HepG2 (cell line): ENCODE measurements around the gene LHFPL2. TPM values are rescaled to one million over a fixed set of nuclear protein-coding genes. Genes with fewer than 3 reads are reported as not detected.

Experiments used
- ASH2L ChIP-seq: fragments of 300-600, 200-600 bp; sonication (generic); IDR thresholded peaks from 2 replicates; pipeline ENCODE4 v1.7.0; 2017; ENCODE audit warnings: low read depth, mild to moderate bottlenecking, moderate library complexity, mixed read lengths, low read length; ENCODE audit not compliant: insufficient read length
- HNRNPL ChIP-seq: fragments of 200-400 bp; formaldehyde crosslinking; IDR thresholded peaks from 2 replicates; pipeline ENCODE4 v1.6.1; 2017; ENCODE audit warnings: mild to moderate bottlenecking, low read depth, low read length
- PPARG ChIP-seq: conservative IDR thresholded peaks from 2 replicates; pipeline ENCODE4 v1.6.1; 2016; ENCODE audit warnings: missing biosample characterization, missing genetic modification reagents
- ZFP1 ChIP-seq: IDR thresholded peaks from 2 replicates; pipeline ENCODE4 v1.6.1; 2016
- ZNF232 ChIP-seq: sonication (generic); formaldehyde crosslinking; IDR thresholded peaks from 2 replicates; pipeline ENCODE4 v1.4.0; 2020; ENCODE audit warnings: missing genetic modification reagents, borderline replicate concordance
- ZNF749 ChIP-seq: sonication (generic); formaldehyde crosslinking; IDR thresholded peaks from 2 replicates; pipeline ENCODE4 v1.8.0; 2022; ENCODE audit warnings: mild to moderate bottlenecking, missing genetic modification reagents, moderate library complexity, borderline replicate concordance
- ZSCAN9 ChIP-seq: IDR thresholded peaks from 2 replicates; pipeline ENCODE4 v1.6.1; 2016; ENCODE audit warnings: borderline replicate concordance
- polyA plus RNA-seq, 8 experiments: library from polyadenylated mRNA; depleted of rRNA in 3 of 8; stranded (reverse) in 7 of 8; unstranded in 1 of 8; fragments of >200 nt; fragmentation: Illumina TruSeq in 4 of 8; extraction: Trizol in 4 of 8; gene quantifications; 2 replicates each; pipeline versions ENCODE4 v1.2.1 to v1.2.3, GENCODE V29; 2011 to 2016; ENCODE audit warnings: low read depth in 4 of 8, missing spikeins in 1 of 8, mixed read lengths in 1 of 8; ENCODE audit not compliant: insufficient read depth in 1 of 8
- total RNA-seq, 5 experiments: library from RNA; depleted of rRNA; stranded (reverse); fragments of >200 nt; fragmentation: Illumina TruSeq; extraction: Trizol; gene quantifications; 2 replicates each; pipeline ENCODE4 v1.2.3, GENCODE V29; 2016; ENCODE audit warnings: low read depth in 1 of 5
- TF ChIP-seq, protein P1 (sequence below): sonication (generic); formaldehyde crosslinking; IDR thresholded peaks from 2 replicates; pipeline ENCODE4 v1.4.0; 2020; ENCODE audit warnings: mild to moderate bottlenecking, missing genetic modification reagents
- TF ChIP-seq, protein P2 (sequence below): sonication (generic); formaldehyde crosslinking; IDR thresholded peaks from 2 replicates; pipeline ENCODE4 v1.4.0; 2020; ENCODE audit warnings: missing genetic modification reagents
- TF ChIP-seq, protein P3 (sequence below): sonication (generic); formaldehyde crosslinking; IDR thresholded peaks from 2 replicates; pipeline ENCODE4 v1.5.1; 2020; ENCODE audit warnings: missing genetic modification reagents, mild to moderate bottlenecking, borderline replicate concordance
- TF ChIP-seq, protein P4 (sequence below): sonication (generic); formaldehyde crosslinking; IDR thresholded peaks from 2 replicates; pipeline ENCODE4 v1.4.0; 2020; ENCODE audit warnings: mild to moderate bottlenecking, missing genetic modification reagents
- TF ChIP-seq, protein P5 (sequence below): sonication (generic); formaldehyde crosslinking; IDR thresholded peaks from 2 replicates; pipeline ENCODE4 v1.8.1; 2022; ENCODE audit warnings: low read depth, mild to moderate bottlenecking, missing genetic modification reagents
- TF ChIP-seq, protein P6 (sequence below): IDR thresholded peaks from 2 replicates; pipeline ENCODE4 v1.6.1; 2012; ENCODE audit warnings: inconsistent platforms
- TF ChIP-seq, protein P7 (sequence below): sonication (generic); formaldehyde crosslinking; IDR thresholded peaks from 2 replicates; pipeline ENCODE4 v1.4.0; 2020; ENCODE audit warnings: missing genetic modification reagents

LHFPL2 gene
- total and polyA plus RNA-seq, 2 of the 13 experiments (the other 11 are each of a cell fraction or from before 2014, with no cell fraction given) = 6.0 to 20.0 TPM

DNA sequence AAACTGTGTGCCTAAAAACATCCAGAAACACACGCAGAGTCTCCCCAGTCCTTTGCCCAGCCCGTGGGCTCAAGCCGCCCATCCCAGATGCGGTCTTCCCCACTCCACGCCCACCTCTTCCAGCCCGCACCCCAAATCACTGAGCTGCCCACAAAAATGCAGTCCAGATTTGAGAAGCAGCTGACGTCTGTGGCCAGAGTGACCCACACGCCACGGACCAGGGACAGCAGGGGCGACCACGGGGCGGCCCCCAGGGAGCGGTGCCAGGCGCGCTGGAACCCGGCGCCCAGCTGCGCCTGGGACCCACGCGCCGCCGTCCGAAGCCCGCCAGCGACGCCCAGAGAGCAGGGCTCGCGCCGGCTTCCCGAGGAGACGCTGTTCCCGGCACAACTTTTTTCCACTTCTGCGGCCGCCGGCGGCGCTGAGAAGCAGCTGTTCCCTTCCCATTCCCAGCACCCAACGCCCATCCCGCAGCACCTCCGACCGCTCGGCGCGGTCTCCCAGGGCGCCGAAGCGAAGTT is 674 bp downstream of the LHFPL2 start (continued):
- TF ChIP-seq, protein P1, sequence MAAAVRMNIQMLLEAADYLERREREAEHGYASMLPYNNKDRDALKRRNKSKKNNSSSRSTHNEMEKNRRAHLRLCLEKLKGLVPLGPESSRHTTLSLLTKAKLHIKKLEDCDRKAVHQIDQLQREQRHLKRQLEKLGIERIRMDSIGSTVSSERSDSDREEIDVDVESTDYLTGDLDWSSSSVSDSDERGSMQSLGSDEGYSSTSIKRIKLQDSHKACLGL (CRISPR knock-in tag) = no peak; the same call in 1 of the 2 replicates
- TF ChIP-seq, protein P2, sequence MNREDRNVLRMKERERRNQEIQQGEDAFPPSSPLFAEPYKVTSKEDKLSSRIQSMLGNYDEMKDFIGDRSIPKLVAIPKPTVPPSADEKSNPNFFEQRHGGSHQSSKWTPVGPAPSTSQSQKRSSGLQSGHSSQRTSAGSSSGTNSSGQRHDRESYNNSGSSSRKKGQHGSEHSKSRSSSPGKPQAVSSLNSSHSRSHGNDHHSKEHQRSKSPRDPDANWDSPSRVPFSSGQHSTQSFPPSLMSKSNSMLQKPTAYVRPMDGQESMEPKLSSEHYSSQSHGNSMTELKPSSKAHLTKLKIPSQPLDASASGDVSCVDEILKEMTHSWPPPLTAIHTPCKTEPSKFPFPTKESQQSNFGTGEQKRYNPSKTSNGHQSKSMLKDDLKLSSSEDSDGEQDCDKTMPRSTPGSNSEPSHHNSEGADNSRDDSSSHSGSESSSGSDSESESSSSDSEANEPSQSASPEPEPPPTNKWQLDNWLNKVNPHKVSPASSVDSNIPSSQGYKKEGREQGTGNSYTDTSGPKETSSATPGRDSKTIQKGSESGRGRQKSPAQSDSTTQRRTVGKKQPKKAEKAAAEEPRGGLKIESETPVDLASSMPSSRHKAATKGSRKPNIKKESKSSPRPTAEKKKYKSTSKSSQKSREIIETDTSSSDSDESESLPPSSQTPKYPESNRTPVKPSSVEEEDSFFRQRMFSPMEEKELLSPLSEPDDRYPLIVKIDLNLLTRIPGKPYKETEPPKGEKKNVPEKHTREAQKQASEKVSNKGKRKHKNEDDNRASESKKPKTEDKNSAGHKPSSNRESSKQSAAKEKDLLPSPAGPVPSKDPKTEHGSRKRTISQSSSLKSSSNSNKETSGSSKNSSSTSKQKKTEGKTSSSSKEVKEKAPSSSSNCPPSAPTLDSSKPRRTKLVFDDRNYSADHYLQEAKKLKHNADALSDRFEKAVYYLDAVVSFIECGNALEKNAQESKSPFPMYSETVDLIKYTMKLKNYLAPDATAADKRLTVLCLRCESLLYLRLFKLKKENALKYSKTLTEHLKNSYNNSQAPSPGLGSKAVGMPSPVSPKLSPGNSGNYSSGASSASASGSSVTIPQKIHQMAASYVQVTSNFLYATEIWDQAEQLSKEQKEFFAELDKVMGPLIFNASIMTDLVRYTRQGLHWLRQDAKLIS (CRISPR knock-in tag) = no peak
- TF ChIP-seq, protein P3, sequence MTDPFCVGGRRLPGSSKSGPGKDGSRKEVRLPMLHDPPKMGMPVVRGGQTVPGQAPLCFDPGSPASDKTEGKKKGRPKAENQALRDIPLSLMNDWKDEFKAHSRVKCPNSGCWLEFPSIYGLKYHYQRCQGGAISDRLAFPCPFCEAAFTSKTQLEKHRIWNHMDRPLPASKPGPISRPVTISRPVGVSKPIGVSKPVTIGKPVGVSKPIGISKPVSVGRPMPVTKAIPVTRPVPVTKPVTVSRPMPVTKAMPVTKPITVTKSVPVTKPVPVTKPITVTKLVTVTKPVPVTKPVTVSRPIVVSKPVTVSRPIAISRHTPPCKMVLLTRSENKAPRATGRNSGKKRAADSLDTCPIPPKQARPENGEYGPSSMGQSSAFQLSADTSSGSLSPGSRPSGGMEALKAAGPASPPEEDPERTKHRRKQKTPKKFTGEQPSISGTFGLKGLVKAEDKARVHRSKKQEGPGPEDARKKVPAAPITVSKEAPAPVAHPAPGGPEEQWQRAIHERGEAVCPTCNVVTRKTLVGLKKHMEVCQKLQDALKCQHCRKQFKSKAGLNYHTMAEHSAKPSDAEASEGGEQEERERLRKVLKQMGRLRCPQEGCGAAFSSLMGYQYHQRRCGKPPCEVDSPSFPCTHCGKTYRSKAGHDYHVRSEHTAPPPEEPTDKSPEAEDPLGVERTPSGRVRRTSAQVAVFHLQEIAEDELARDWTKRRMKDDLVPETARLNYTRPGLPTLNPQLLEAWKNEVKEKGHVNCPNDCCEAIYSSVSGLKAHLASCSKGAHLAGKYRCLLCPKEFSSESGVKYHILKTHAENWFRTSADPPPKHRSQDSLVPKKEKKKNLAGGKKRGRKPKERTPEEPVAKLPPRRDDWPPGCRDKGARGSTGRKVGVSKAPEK (CRISPR knock-in tag) = no peak
- TF ChIP-seq ASH2L (peak; percentile 84), ZNF232 (CRISPR knock-in tag) (no peak), PPARG (CRISPR knock-in tag) (no peak), HNRNPL (0 out of 2 replicates have a peak, but pooled peaks have one; percentile 16), ZNF749 (CRISPR knock-in tag) (0 out of 2 replicates have a peak, but pooled peaks have one; percentile 35), ZSCAN9 (CRISPR knock-in tag) (no peak), ZFP1 (no peak)
- TF ChIP-seq, protein P4, sequence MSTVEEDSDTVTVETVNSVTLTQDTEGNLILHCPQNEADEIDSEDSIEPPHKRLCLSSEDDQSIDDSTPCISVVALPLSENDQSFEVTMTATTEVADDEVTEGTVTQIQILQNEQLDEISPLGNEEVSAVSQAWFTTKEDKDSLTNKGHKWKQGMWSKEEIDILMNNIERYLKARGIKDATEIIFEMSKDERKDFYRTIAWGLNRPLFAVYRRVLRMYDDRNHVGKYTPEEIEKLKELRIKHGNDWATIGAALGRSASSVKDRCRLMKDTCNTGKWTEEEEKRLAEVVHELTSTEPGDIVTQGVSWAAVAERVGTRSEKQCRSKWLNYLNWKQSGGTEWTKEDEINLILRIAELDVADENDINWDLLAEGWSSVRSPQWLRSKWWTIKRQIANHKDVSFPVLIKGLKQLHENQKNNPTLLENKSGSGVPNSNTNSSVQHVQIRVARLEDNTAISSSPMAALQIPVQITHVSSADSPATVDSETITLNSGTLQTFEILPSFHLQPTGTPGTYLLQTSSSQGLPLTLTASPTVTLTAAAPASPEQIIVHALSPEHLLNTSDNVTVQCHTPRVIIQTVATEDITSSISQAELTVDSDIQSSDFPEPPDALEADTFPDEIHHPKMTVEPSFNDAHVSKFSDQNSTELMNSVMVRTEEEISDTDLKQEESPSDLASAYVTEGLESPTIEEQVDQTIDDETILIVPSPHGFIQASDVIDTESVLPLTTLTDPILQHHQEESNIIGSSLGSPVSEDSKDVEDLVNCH = no peak
- TF ChIP-seq, protein P5, sequence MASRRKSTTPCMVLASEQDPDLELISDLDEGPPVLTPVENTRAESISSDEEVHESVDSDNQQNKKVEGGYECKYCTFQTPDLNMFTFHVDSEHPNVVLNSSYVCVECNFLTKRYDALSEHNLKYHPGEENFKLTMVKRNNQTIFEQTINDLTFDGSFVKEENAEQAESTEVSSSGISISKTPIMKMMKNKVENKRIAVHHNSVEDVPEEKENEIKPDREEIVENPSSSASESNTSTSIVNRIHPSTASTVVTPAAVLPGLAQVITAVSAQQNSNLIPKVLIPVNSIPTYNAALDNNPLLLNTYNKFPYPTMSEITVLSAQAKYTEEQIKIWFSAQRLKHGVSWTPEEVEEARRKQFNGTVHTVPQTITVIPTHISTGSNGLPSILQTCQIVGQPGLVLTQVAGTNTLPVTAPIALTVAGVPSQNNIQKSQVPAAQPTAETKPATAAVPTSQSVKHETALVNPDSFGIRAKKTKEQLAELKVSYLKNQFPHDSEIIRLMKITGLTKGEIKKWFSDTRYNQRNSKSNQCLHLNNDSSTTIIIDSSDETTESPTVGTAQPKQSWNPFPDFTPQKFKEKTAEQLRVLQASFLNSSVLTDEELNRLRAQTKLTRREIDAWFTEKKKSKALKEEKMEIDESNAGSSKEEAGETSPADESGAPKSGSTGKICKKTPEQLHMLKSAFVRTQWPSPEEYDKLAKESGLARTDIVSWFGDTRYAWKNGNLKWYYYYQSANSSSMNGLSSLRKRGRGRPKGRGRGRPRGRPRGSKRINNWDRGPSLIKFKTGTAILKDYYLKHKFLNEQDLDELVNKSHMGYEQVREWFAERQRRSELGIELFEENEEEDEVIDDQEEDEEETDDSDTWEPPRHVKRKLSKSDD = no peak
- TF ChIP-seq, protein P6, sequence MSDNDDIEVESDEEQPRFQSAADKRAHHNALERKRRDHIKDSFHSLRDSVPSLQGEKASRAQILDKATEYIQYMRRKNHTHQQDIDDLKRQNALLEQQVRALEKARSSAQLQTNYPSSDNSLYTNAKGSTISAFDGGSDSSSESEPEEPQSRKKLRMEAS = peak; percentile 16
- TF ChIP-seq, protein P7, sequence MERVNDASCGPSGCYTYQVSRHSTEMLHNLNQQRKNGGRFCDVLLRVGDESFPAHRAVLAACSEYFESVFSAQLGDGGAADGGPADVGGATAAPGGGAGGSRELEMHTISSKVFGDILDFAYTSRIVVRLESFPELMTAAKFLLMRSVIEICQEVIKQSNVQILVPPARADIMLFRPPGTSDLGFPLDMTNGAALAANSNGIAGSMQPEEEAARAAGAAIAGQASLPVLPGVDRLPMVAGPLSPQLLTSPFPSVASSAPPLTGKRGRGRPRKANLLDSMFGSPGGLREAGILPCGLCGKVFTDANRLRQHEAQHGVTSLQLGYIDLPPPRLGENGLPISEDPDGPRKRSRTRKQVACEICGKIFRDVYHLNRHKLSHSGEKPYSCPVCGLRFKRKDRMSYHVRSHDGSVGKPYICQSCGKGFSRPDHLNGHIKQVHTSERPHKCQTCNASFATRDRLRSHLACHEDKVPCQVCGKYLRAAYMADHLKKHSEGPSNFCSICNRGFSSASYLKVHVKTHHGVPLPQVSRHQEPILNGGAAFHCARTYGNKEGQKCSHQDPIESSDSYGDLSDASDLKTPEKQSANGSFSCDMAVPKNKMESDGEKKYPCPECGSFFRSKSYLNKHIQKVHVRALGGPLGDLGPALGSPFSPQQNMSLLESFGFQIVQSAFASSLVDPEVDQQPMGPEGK = no peak
